GM23338 (cell line): ENCODE measurements around the gene STK11IP. TPM values are rescaled to one million over a fixed set of nuclear protein-coding genes. Genes with fewer than 3 reads are reported as not detected.
A peak's percentile ranks its signal among the peaks of the same experiment; 100 is the strongest.
"Not testable (repeated sequence)": the region's sequence is repeated elsewhere in the genome, so short reads cannot be mapped to it uniquely, and the experiment has no call there.

Source experiments
- ATAC-seq: fragments of 200-7000 bp; cut with Tn5 transposase; 3 replicates; pipeline ENCODE4 v1.9.1; 2020
- DNase-seq: peaks from one replicate; pipeline ENCODE4 v3.0.0-alpha.2; 2015; ENCODE audit warnings: low spot score
- H2AFZ ChIP-seq: fragments of 200-600 bp; sonication (generic); 2 replicates; pipeline ENCODE4 v1.8.0; 2016; ENCODE audit warnings: antibody characterized with exemption, mild to moderate bottlenecking, moderate library complexity
- H3F3A ChIP-seq: fragments of 200-600 bp; sonication (generic); replicated peaks from 2 replicates; pipeline ENCODE4 v1.8.0; 2017; ENCODE audit warnings: antibody characterized with exemption, mixed run types, low read depth
- H3K27ac ChIP-seq: fragments of 200-600 bp; sonication (generic); 2 replicates; pipeline ENCODE4 v1.6.1; 2016; ENCODE audit warnings: low read depth
- H3K27me3 ChIP-seq: fragments of 200-600 bp; sonication (generic); 2 replicates; pipeline ENCODE4 v1.8.0; 2016; ENCODE audit warnings: mild to moderate bottlenecking, mixed run types, moderate library complexity; ENCODE audit not compliant: insufficient read depth
- H3K36me3 ChIP-seq: fragments of 200-600 bp; sonication (generic); 2 replicates; pipeline ENCODE4 v1.8.0; 2016; ENCODE audit warnings: mild to moderate bottlenecking; ENCODE audit not compliant: insufficient read depth
- H3K4me1 ChIP-seq: fragments of 200-600 bp; sonication (generic); 2 replicates; pipeline ENCODE4 v1.8.0; 2016; ENCODE audit warnings: mild to moderate bottlenecking, moderate library complexity; ENCODE audit not compliant: insufficient read depth
- H3K4me2 ChIP-seq: fragments of 200-600 bp; sonication (generic); 2 replicates; pipeline ENCODE4 v1.7.1; 2017; ENCODE audit warnings: mixed run types
- H3K4me3 ChIP-seq: fragments of 200-600 bp; sonication (generic); 2 replicates; pipeline ENCODE4 v1.6.1; 2016; ENCODE audit warnings: mixed run types
- H3K79me2 ChIP-seq: fragments of 200-600 bp; sonication (generic); replicated peaks from 2 replicates; pipeline ENCODE4 v1.8.0; 2017; ENCODE audit warnings: mild to moderate bottlenecking; ENCODE audit not compliant: insufficient read depth
- H3K9me2 ChIP-seq: fragments of 200-600 bp; sonication (generic); 2 replicates; pipeline ENCODE4 v1.8.0; 2017; ENCODE audit not compliant: insufficient read depth
- H4K20me1 ChIP-seq: fragments of 200-600 bp; sonication (generic); replicated peaks from 2 replicates; pipeline ENCODE4 v1.8.0; 2017; ENCODE audit warnings: mild to moderate bottlenecking; ENCODE audit not compliant: insufficient read depth
- H3K27ac Mint-ChIP-seq: 2 replicates; pipeline ENCODE4 v1.8.0; 2020; ENCODE audit warnings: inconsistent platforms, mild to moderate bottlenecking, moderate library complexity, mixed read lengths
- H3K27me3 Mint-ChIP-seq: 3 replicates; pipeline ENCODE4 v1.8.0; 2022; ENCODE audit warnings: low read depth, mild to moderate bottlenecking, moderate library complexity, mixed read lengths, inconsistent platforms; ENCODE audit not compliant: insufficient read depth, poor library complexity
- H3K36me3 Mint-ChIP-seq: 3 replicates; pipeline ENCODE4 v1.8.0; 2021; ENCODE audit warnings: low read depth, mild to moderate bottlenecking, inconsistent platforms, moderate library complexity, mixed read lengths
- H3K4me1 Mint-ChIP-seq: 3 replicates; pipeline ENCODE4 v1.8.0; 2020; ENCODE audit warnings: mild to moderate bottlenecking, inconsistent platforms, mixed read lengths
- H3K4me3 Mint-ChIP-seq: 3 replicates; pipeline ENCODE4 v1.8.0; 2021; ENCODE audit warnings: moderate library complexity, mild to moderate bottlenecking, inconsistent platforms, mixed read lengths
- H3K9me3 Mint-ChIP-seq: 3 replicates; pipeline ENCODE4 v1.8.0; 2020; ENCODE audit warnings: moderate library complexity, mild to moderate bottlenecking, inconsistent platforms, mixed read lengths
- CREB1 ChIP-seq: fragments of 250-450 bp; sonication (Bioruptor Pico); IDR thresholded peaks from 2 replicates; pipeline ENCODE4 v1.5.0; 2020; ENCODE audit warnings: low read depth, mild to moderate bottlenecking, moderate library complexity
- EZH2 ChIP-seq: fragments of 200-600 bp; sonication (generic); IDR thresholded peaks from one replicate; pipeline ENCODE4 v1.8.0; 2017; ENCODE audit warnings: antibody characterized with exemption, mild to moderate bottlenecking, low read depth; ENCODE audit not compliant: unreplicated experiment
- EZH2phosphoT487 ChIP-seq: fragments of 200-600 bp; sonication (generic); IDR thresholded peaks from one replicate; pipeline ENCODE4 v1.8.1; 2018; ENCODE audit warnings: antibody characterized with exemption; ENCODE audit not compliant: unreplicated experiment
- JUNB ChIP-seq: IDR thresholded peaks from one replicate; pipeline ENCODE4 v1.6.1; 2016; ENCODE audit warnings: antibody characterized with exemption; ENCODE audit not compliant: unreplicated experiment
- NANOG ChIP-seq: IDR thresholded peaks from 2 replicates; pipeline ENCODE4 v1.6.1; 2016; ENCODE audit warnings: antibody characterized with exemption, borderline replicate concordance
- POLR2AphosphoS5 ChIP-seq: IDR thresholded peaks from 2 replicates; pipeline ENCODE4 v1.6.1; 2016; ENCODE audit warnings: antibody characterized with exemption, low read depth
- REST ChIP-seq: IDR thresholded peaks from one replicate; pipeline ENCODE4 v1.6.1; 2018; ENCODE audit warnings: antibody characterized with exemption; ENCODE audit not compliant: unreplicated experiment
- STAT1 ChIP-seq: IDR thresholded peaks from one replicate; pipeline ENCODE4 v1.6.1; 2016; ENCODE audit warnings: antibody characterized with exemption; ENCODE audit not compliant: unreplicated experiment
- ZNF114 ChIP-seq: fragments of 250-450 bp; sonication (Bioruptor Pico); IDR thresholded peaks from 2 replicates; pipeline ENCODE4 v1.5.0; 2020; ENCODE audit warnings: mild to moderate bottlenecking, moderate library complexity
- ZNF331 ChIP-seq: fragments of 250-450 bp; sonication (Bioruptor Pico); IDR thresholded peaks from 2 replicates; pipeline ENCODE4 v1.5.0; 2020; ENCODE audit warnings: low read depth, mild to moderate bottlenecking, moderate library complexity
- ZNF462 ChIP-seq: fragments of 250-450 bp; sonication (Bioruptor Pico); IDR thresholded peaks from 2 replicates; pipeline ENCODE4 v1.5.0; 2020; ENCODE audit warnings: mild to moderate bottlenecking, moderate library complexity
- polyA plus RNA-seq: library from polyadenylated mRNA; unstranded; fragments of >200 nt; fragmentation: Nextera tagmentation; extraction: Ambion mirVana; gene quantifications from 2 replicates; pipeline ENCODE4 v1.2.1, GENCODE V29; 2016
- total RNA-seq: library from RNA; depleted of rRNA; stranded (reverse); fragments of >200 nt; shearing (Covaris generic); gene quantifications from 2 replicates; pipeline ENCODE4 v1.2.3, GENCODE V29; 2014
- TF ChIP-seq, protein P1 (sequence below), 2 experiments: fragments of 200-600 bp in 1 of 2; sonication (generic) in 1 of 2; conservative IDR thresholded peaks; 2 replicates each; pipeline versions ENCODE4 v1.5.1 to v1.6.1; 2016 to 2017; ENCODE audit warnings: antibody characterized with exemption in 2 of 2, low read depth in 2 of 2, mild to moderate bottlenecking in 2 of 2, moderate library complexity in 1 of 2

Gene STK11IP
- total and polyA plus RNA-seq, 2 experiments from 2014 or later, result 16.6 to 28.1 TPM

DNA sequence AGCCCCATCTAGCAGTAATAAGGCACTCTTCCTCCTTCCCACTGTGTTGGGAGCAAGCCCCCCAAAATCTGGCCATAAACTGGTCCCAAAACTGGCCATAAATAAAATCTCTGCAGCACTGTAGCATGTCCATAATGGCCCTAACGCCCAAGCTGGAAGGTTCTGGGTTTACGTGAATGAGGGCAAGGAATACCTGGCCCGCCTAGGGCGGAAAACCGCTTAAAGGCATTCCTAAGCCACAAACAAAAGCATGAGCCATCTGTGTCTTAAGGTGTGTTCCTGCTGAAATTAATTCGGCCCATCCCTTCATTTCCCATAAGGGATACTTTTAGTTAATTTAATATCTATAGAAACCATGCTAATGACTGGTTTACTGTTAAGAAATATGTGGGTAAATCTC lies 54.0 kb downstream of the STK11IP start:
- H3K36me3 ChIP-seq, H3K27ac ChIP-seq, DNase-seq, H3K9me3 Mint-ChIP-seq, ATAC-seq, H3F3A ChIP-seq, H3K27me3 ChIP-seq, H3K4me1 ChIP-seq, H3K4me1 Mint-ChIP-seq, H3K27me3 Mint-ChIP-seq, H3K36me3 Mint-ChIP-seq, H3K4me3 Mint-ChIP-seq, H3K4me3 ChIP-seq, H3K79me2 ChIP-seq, H3K4me2 ChIP-seq, H3K9me2 ChIP-seq, H3K27ac Mint-ChIP-seq, H4K20me1 ChIP-seq: not testable (repeated sequence)
- peak overlapping the region; percentile 21; the same call in 1 of the 2 replicates for H2AFZ ChIP-seq

DNA sequence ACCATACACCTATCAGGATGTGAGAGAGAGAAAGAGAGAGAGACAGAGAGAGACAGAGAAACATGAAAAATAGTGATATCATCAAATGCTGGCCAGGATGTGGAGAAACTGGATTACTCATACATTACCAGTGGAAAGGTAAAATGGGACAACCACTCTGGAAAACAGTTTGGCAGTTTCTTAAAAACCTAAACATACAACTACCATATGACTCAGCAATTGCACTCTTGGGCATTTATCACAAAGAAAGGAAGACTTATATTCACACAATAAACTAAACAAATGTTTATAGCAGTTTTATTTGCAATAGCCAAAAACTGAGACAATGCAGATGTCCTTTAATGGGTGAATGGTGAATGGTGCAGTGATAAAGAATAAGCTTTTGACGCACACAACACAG lies 58.9 kb downstream of the STK11IP start:
- no peak overlapping the region for H3K27ac Mint-ChIP-seq
- H3F3A ChIP-seq, result no peaks in the 10 kb centered on the region
- H3K4me1 Mint-ChIP-seq, result no peaks in the 10 kb centered on the region
- no peak for DNase-seq
- H3K27ac ChIP-seq, result no peak overlapping the region
- peaks cover 10% of the 10 kb centered on the region for H3K36me3 Mint-ChIP-seq
- H4K20me1 ChIP-seq, result no peaks in the 10 kb centered on the region
- no peak overlapping the region for H3K4me2 ChIP-seq
- H3K4me3 ChIP-seq, result no peak overlapping the region
- no peaks in the 10 kb centered on the region for H3K27me3 ChIP-seq
- no peaks in the 10 kb centered on the region for H3K9me2 ChIP-seq
- no peak overlapping the region for H2AFZ ChIP-seq
- peaks cover 9% of the 10 kb centered on the region for H3K27me3 Mint-ChIP-seq
- H3K36me3 ChIP-seq, result peaks cover 3% of the 10 kb centered on the region; the same call in 1 of the 2 replicates
- no peak overlapping the region for H3K4me3 Mint-ChIP-seq
- H3K79me2 ChIP-seq, result no peaks in the 10 kb centered on the region
- H3K4me1 ChIP-seq, result no peaks in the 10 kb centered on the region
- no peak for ATAC-seq
- H3K9me3 Mint-ChIP-seq, result peaks cover 18% of the 10 kb centered on the region
- TF ChIP-seq ZNF331 (CRISPR knock-in tag) (no peak), REST (no peak), EZH2phosphoT487 (no peak), ZNF114 (CRISPR knock-in tag) (no peak), NANOG (no peak), EZH2 (no peak), ZNF462 (CRISPR knock-in tag) (no peak), STAT1 (no peak), POLR2AphosphoS5 (no peak), CREB1 (CRISPR knock-in tag) (no peak), JUNB (no peak)
- TF ChIP-seq, protein P1, sequence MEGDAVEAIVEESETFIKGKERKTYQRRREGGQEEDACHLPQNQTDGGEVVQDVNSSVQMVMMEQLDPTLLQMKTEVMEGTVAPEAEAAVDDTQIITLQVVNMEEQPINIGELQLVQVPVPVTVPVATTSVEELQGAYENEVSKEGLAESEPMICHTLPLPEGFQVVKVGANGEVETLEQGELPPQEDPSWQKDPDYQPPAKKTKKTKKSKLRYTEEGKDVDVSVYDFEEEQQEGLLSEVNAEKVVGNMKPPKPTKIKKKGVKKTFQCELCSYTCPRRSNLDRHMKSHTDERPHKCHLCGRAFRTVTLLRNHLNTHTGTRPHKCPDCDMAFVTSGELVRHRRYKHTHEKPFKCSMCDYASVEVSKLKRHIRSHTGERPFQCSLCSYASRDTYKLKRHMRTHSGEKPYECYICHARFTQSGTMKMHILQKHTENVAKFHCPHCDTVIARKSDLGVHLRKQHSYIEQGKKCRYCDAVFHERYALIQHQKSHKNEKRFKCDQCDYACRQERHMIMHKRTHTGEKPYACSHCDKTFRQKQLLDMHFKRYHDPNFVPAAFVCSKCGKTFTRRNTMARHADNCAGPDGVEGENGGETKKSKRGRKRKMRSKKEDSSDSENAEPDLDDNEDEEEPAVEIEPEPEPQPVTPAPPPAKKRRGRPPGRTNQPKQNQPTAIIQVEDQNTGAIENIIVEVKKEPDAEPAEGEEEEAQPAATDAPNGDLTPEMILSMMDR (conservative IDR thresholded peaks at IDR 0.05; ENCODE audit: low read depth in 2 of 2), result no peak
